HPDE6-E6E7 (cell line): ENCODE results near the gene MTMR12.
"Not testable (repeated sequence)": the region's sequence is repeated elsewhere in the genome, so short reads cannot be mapped to it uniquely, and the experiment has no call there.

Source experiments
- DNase-seq: peaks from one replicate; pipeline ENCODE4 v3.0.0; 2011; ENCODE audit warnings: missing footprints; ENCODE audit errors: extremely low spot score

The MTMR12 gene

DNA sequence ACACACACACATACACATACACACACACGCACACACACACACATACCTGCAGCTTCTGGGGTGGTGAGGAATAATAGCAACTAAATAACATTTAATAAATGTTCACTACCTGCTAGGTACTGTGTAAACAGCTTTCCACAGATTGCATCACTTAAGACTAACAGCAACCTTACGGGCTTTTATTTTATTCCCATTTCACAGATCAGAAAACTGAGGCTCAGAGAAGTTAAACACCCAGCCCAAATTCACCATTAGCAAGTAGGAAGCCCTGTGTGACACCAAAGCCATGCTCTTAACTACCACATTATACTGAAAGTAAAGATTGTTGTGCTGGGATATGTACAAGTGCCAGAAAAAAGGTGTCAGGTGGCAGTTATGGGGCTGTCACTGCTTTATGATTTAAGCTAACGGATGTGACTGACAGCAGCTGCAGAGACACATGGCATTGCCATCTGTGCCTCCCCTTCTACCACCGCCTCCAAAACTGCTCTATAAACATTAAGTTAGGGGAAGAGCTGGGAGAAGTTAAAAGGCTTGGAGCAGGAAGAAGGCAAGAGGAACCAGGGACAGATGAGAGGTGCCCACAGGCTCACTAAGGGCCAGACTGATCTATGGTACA is 13.6 kb downstream of the MTMR12 start:
- DNase-seq, result no peak

GRCh38 chr5:32298059-32298415 is 14.7 kb downstream of the MTMR12 start:
- DNase-seq, result no peak

DNA sequence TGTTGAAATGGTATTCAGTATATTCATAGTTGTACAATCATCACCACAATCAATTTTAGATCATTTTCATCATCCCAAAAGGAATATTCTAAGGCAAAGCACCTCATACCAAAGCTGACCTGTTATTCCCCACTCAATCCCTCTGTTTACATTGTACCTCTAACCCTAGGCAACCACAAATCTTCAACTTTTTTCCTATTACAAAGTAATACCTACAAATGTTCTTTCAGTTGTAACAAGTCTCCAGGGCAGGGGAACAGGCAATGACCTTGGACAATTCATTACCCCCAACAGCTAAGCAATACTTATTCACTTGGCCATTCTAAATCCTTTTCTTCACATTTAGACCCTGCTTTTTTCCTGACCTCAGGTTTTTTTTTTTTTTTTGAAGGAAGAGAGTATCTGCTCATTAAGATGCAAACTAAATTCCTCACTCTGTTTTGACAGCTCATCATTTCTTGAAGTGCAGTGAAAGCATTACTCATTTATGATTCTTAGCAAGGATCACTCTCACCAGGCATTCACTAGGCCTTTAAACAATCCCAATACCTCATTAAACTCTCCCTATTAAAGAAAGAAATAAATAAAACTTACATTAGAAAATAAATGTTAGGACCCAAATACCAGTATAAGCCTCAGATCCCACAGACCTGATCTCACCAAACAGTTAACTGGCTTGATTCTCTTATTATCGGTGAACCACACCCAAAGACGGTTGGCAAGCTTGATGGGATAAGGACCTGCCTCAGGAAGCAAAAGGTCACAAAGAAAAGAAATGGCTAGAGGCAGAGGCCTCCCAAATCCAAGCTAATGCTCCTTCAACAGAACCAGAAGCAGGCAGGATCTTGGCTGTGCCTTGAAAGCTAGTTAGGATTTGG is 15.3 kb downstream of the MTMR12 start:
- no peak for DNase-seq

DNA sequence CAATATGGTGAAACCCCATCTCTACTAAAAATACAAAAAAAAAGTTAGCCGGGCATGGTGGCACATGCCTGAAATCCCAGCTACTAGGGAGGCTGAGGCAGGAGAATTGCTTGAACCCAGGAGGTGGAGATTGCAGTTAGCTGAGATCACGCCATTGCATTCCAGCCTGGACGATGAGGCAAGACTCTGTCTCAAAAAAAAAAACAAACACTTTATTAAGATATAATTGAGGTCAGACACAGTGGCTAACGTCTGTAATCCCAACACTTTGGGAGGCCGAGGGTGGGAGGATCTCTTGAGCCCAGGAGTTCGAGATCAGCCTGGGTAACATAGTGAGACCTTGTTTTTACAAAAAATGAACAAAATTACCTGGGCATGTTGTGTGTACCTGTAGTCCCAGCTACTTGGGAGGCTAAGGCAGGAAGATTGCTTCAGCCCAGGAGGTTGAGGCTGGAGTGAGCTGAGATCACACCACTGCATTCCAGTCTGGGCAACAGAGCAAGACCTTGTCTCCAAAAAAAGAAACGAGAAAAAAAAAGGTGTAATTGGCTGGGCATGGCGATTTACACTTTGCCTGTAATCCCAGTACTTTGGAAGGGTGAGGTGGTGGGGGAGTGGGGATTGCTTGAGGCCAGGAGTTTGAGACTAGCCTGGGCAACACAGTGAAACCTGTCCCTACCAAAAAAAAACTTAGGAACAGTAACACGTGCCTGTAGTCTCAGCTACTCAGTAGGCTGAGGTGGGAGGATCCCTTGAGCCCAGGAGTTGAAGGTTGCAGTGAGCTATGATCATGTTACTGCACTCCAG is 16.6 kb downstream of the MTMR12 start:
- not testable (repeated sequence) for DNase-seq

DNA sequence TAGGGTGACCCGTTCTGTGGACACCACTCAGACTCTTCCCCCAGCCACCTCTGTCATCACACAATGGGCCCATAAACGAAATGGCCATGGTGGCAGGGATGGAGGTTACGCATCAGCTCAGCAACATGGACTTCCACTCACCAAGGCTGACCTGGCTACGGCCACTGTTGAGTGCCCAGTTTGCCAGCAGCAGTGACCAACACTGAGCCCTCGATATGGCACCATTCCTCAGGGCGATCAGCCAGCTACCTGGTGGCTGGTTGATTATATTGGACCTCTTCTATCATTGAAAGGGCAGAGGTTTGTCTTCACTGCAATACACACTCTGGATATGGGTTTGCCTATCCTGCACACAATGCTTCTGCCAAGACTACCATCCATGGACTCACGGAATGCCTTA is 21.1 kb downstream of the MTMR12 start:
- no peak for DNase-seq

- no peak for DNase-seq
Measured at GRCh38 chr5:32290922-32291321, 21.8 kb downstream of the MTMR12 start.

- not testable (repeated sequence) for DNase-seq
Measured at GRCh38 chr5:32290501-32290900, 22.2 kb downstream of the MTMR12 start.

DNA sequence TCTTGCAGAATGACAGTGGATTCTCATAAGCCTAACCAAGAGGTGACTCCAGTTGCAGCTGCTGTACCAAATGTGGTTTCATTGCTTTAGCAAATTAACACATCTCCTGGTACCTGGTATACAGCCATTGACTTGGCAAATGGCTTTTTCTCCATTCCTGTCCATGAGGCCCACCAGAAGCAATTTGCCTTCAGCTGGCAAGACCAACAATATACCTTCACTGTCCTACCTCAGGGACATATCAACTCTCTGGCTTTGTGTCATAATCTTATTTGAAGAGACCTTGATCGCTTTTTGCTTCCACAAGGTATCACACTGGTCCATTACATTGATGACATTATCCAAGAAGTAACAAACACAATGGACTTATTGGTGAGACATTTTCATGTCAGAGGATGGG is 22.8 kb downstream of the MTMR12 start:
- DNase-seq, result not testable (repeated sequence)

- DNase-seq, result not testable (repeated sequence)
Measured at GRCh38 chr5:32288135-32288534, 24.6 kb downstream of the MTMR12 start.

GRCh38 chr5:32287525-32287924 is 25.2 kb downstream of the MTMR12 start:
- not testable (repeated sequence) for DNase-seq

DNA sequence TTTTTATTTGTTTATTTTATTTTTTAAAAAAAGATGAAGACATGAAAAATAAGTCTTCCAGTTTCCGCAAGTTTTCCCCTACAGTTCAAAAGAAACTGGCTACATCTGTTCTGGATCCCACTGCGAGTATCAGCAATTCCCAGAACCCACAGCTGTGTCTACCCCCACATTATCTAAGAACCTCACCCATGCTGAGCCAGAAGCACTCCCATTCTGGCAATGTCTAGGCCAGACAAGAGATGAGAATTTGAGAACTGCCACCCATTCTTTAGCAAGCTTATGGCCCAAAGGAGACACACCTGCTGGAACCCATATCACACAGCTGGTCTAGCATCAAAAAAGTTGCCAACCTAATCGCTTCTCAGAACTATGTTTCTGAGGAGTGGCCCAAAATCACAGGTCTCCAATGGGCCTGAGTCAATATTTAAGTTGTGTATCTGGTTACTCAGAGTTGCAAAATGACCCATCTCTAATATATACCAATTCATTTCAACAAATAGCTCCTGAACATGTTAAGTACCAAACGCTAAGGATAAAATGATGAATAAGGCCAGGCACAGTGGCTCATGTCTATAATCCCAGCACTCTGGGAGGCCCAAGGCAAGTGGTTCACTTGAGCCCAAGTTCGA is 27.1 kb downstream of the MTMR12 start:
- no peak for DNase-seq

DNA sequence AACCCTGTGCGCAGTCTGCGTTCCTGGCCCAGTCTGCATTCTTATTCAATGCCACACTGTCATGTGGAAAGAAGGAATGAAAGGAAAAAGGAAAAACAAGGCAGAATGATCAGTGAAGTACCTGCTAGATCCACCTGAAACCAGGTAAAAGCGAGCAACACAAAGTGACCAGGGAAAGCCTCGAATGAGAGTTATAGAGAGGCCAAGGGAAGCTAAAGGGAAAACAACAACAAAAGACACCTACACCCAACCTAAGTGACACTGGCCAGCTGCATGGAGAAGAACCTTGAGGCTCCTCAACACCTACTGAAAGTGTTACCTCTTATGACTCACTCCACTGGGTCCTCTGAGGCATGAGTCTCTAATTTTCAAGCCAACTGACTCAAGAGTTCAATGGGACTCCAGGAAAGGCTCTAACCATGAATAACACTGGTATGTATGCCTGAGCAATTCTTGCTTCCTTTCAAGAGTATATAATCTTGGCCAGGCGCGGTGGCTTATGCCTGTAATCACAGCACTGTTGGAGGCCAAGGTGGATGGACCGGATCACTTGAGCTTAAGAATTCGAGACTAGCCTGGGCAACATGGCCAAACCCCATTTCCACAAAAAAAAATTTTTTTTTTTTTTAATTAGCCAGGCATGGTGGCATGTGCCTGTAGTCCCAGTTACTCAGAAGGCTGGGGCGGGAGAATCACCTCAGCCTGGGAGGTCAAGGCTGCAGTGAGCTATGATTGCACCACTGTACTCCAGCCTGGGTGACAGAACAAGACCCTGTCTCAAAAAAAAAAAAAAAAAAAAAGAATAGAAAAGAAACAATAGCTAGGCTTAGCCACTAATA is 29.0 kb downstream of the MTMR12 start:
- DNase-seq, result peak; percentile 55

DNA sequence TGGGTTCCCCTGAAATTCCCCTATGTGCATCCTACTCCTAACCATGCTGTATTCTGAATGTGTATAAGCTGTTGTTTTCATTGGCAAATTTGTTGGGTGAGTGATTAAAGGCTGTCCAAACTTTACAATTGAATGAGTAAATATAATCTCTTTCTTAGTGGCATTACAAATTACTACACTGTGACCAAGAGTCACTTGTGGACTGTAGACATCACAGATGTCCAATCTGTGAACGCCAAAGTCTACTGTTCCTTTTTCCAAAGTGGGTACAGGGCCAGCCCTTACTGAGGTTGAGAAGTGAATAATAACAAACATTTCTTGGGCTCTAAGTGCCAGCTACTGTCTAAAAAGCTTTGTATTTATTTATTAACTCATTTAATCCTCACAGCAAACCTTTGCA is 29.7 kb downstream of the MTMR12 start:
- no peak for DNase-seq

DNA sequence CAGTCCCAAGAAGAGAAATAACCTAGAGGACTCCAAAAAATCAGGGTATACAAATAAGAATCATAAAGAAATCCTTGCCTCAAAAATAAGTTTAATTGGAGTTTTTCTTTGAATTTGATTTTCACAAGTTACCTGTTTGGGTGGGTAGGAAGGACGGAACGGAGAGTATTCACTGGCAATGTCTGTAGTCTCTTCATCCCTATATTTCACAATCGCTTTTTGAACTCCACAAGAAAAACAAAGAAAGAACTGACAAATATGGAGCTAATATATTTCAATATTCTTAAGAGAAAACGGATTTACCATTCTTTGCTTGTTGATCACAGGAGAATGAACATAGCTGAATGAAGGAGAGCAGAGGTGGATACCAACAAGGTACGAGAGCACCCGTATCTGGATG is 30.1 kb downstream of the MTMR12 start:
- no peak for DNase-seq

GRCh38 chr5:32281378-32282133 is 31.2 kb downstream of the MTMR12 start:
- DNase-seq, result not testable (repeated sequence)

GRCh38 chr5:32280656-32281081 is 32.1 kb downstream of the MTMR12 start:
- no peak for DNase-seq

GRCh38 chr5:32279786-32280185 is 33.0 kb downstream of the MTMR12 start:
- DNase-seq, result no peak

DNA sequence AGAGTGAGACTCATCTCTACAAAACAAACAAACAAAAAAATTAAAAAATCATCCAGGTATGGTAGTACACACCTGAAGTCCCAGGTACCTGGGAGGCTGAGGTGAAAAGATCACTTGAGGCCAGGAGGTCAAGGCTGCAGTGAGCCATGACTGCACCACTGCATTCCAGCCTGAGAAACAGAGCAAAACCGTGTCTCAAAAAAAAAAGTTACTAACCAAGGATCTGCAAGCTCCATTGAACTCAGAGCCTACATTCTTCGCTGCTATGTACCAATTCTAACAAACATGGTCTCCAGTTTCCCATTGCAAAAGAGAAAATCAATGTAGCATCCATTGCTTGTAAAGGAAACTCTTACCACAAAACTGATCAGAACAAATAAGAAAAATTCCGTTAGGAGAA is 33.5 kb downstream of the MTMR12 start:
- no peak for DNase-seq

DNA sequence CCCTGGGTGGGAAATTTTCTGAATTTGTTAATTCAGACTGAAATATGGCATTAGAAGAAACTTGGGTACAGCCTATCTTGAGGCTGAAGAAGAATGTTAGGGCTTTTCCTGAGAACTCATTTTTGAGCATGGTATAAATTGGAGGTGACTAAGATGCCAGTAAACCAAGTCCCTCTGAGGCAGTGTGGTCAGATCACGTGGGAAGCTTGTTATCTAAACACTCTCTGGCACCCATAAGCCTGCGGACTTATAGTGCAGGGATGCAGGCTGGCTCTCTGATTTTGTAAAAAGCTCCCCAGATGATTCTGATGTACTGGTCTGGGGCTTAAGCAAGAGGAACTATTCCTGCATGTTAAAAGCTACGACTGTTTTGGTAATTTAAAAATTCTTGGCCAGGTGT is 34.3 kb downstream of the MTMR12 start:
- no peak for DNase-seq

GRCh38 chr5:32277798-32278197 is 34.9 kb downstream of the MTMR12 start:
- DNase-seq, result no peak
